Activated CD4-positive, alpha-beta T cell treated with anti-CD3 and anti-CD28 coated beads, Interleukin-2, amount 50 U/mL, for 1 hour (primary cell): ENCODE data around the gene MRS2.
"Not testable (repeated sequence)": the region's sequence is repeated elsewhere in the genome, so short reads cannot be mapped to it uniquely, and the experiment has no call there.

Experiments
- DNase-seq: peaks from one replicate; pipeline ENCODE4 v3.0.0-alpha.2; 2020

Gene MRS2

GRCh38 chr6:24402697-24403500 is at the start of gene MRS2:
TSS of gene MRS2 (plus strand) at chr6:24402936. CDS start at chr6:24403047, 111 bp downstream.
- DNase-seq = peak; percentile 73

- DNase-seq = no peak
Measured at GRCh38 chr6:24353861-24354260, 48.9 kb upstream of the MRS2 start.

GRCh38 chr6:24355393-24355792 is 47.3 kb upstream of the MRS2 start:
- no peak for DNase-seq

- no peak for DNase-seq
Measured at GRCh38 chr6:24356310-24356973, 46.3 kb upstream of the MRS2 start.

- DNase-seq = peak; percentile 31
Measured at GRCh38 chr6:24357336-24358218, 45.2 kb upstream of the MRS2 start, which contains the start of gene DCDC2. TSS of gene DCDC2 (minus strand) at chr6:24358059. CDS start at chr6:24357750, 309 bp downstream.

DNA sequence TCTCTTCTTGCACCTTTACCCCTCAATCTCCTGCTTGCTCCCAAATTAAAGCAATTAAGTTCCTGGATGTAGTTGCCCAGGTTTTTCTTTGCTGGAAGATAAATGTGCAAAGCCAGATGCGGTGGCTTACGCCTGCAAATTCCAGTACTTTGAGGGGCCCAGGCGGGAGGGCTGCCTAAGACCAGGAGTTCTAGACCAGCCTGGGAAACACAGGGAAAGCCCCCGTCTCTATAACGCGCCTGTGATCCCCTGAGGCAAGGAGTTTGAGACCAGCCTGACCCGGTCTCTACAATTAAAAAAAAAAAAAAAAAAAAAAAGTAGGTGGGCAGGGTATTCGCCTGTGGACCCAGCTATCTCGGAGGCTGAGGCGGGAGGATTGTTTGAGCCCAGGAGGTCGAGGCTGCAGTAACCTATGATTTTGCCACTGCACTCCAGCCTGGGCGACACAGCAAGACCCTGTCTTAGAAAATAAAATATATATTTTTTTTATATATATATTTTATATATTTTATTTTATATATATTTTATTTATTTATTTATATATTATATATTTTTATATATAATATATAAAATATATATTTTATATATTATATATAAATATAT is 44.4 kb upstream of the MRS2 start:
- no peak for DNase-seq

- DNase-seq = peak; percentile 78
Measured at GRCh38 chr6:24359640-24360454, 42.9 kb upstream of the MRS2 start.

DNA sequence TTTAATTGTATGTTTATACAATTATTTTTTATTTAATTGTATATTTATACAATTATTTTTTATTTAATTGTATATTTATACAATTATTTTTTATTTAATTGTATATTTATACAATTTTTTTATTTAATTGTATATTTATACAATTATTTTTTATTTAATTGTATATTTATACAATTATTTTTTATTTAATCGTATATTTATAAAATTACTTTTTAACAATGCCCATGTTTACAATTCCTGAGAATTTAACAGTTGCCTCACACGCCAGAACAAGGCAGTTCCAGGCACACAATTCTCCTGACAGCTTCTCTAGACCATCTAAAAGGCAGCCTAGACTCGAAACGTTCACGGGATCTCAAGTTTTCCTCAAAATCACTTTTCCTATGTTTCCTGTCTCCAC is 40.4 kb upstream of the MRS2 start:
- DNase-seq = not testable (repeated sequence)

DNA sequence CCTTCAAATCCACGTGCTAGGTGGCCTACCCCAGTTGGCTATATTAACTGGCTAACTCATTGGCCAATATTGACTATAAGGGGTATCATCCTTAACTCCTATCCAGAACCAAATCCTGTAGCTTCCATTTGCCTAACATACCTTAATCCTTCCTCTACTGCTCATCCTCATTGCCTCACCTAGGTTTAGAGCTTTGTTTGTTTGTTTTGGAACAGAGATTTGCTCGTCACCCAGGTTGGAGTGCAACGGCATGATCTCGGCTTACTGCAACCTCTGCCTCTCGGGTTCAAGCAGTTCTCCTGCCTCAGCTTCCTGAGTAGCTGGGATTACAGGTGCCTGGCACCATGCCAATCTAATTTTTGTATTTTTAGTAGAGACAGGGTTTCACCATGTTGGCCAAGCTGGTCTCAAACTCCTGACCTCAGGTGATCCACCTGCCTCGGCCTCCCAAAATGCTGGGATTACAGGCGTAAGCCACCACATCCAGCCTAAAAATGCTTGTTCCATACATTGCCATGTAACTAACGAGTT is 37.6 kb upstream of the MRS2 start:
- not testable (repeated sequence) for DNase-seq

DNA sequence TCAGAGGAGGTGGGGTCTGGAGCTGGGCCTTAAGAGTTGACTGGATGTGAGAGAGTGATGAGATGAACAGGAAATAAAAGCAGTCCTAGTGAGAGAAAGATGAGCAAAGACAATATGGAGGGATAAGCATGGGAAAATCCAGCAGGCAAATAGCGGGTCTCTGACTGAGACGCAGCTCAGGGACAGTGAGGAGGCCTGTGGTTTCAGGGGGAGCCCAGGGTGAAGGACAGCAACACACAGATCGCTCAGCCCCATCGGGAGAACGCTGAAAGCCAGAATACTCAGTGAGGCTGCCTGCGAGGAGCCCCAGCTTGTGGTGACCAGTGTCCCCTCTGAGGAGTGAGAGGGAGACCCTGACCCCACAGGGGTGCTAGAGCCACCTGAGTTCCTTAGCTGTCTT is 28.1 kb upstream of the MRS2 start:
- DNase-seq = no peak

- DNase-seq = no peak
Measured at GRCh38 chr6:24376871-24377270, 25.9 kb upstream of the MRS2 start.

DNA sequence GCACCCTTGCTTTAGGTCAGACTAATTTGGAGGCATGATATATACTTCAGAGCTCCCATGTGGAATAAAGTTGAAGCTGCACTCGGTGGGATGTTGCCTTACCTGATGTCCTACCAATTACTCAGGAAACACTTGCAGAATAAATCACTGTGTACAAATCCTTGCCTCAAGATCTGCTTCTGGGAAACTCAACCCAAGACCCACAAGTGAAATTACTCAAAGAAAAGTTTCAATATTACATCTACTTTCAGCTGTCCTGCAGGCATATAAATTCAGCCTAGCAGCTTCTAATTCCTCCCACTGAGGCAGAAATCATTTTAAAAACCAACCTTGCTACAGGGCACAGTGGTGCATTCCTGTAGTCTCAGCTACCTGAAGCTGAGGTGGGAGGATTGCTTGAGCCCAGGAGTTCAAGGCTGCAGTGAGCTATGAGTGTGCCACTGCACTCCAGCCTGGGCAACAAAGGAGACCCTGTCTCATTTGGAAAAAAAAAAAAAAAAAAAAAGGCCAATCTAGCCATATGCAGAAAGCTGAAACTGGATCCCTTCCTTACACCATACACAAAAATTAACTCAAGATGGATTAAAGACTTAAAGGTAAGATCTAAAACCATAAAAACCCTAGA is 24.2 kb upstream of the MRS2 start:
- no peak for DNase-seq

DNA sequence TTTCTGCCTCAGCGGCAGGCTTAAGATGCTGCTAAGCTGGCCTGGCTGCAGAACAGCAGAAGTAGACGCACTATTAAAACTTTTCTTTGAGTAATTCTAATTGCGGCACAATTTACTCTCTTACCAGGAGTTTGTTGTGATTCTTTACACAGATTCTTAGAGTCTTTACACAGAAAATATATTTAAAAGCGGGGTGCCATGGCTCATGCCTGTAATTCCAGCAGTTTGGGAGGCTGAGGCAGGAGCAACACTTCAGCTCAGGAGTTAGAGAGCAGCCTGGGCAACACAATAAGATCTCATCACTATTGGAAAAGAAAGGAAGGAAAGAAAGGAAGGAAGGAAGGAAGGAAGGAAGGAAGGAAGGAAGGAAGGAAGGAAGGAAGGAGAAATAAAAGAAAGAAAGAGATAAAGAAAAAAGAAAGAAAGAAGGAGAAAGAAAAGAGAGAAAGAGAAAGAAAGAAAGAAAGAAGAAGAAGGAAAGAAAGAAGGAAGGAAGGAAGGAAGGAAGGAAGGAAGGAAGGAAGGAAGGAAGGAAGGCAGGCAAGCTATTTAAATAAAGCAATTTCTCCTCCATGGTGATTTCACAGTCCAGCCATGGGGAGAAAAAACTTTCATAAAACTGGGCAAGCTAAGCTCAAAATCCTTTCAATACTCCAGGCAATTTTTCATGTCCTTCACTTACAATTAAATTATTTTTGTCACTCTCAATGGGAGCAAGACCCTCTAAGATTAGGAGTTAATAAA is 21.1 kb upstream of the MRS2 start:
- no peak for DNase-seq

GRCh38 chr6:24382220-24382540 is 20.6 kb upstream of the MRS2 start:
- no peak for DNase-seq

GRCh38 chr6:24382891-24383494 is 19.7 kb upstream of the MRS2 start:
- not testable (repeated sequence) for DNase-seq

DNA sequence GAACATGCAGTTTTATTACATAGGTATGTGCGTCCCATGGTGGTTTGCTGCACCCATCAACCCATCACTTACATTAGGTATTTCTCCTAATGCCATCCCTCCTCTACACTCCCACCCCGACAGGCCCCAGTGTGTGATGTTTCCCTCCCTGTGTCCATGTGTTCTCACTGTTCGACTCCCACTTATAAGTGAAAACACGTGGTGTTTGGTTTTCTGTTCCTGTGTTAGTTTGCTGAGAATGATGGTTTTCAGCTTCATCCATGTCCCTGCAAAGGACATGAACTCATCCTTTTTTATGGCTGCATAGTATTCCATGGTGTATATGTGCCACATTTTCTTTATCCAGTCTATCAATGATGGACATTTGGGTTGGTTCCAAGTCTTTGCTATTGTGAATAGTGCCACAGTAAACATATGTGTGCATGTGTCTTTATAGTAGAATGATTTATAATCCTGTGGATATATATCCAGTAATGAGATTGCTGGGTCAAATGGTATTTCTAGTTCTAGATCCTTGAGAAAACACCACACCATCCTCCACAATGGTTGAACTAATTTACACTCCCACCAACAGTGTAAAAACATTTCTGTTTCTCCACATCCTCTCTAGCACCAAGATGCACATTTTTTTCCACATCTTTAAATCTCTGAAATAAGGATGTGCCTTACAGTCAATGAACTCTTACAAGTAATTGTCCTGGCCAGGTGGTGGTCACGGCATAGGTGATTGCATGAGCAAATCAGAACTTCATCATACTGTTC is 18.2 kb upstream of the MRS2 start:
- not testable (repeated sequence) for DNase-seq

DNA sequence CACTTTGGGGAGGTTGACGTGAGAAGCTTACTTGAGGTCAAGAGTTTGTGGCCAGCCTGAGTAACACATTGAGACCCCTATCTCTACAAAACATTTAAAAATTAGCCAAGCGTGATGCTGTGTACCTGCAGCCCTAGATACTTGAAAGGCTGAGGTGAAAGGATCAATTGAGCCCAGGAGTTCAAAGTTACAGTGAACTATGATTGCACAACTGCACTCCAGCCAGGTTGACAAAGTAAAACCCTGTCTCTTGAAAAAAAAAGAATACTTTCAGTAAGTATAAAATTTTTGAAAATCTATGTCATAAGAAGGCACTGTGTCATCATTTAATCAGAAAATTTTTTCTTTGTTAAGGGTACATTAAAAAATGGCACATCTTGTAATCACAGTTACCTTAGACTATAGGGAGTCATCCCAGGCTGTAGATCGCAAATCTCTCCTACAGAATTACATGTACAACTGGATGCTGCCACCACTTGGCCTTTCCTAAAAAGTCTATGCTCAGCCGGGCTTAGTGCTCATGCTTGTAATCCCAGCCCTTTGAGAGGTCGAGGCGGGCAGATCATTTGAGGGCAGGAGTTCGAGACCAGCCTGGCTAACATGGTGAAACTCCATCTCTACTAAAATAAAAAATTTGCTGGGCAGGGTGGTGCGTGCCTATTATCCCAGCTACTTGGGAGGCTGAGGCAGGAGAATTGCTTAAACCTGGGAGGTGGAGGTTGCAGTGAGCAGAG is 17.0 kb upstream of the MRS2 start:
- DNase-seq = no peak

DNA sequence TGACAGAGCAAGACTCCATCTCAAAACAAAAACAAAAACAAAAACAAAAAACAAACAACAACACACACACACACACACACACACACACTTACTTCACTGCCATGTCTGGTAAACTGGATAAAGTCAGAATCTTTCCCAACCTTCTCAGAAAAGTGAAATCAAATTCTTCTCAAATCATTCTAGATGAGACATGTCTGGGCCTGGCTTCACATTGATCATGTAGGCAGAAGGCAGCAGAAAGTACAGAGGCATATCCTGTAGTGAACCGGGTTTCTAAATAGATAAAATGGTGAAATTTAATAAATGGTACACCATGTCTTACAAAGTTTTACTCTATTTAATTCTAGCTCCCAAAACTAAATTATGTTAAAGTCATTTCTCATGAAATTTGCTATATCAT is 14.9 kb upstream of the MRS2 start:
- no peak for DNase-seq

- DNase-seq = no peak
Measured at GRCh38 chr6:24391208-24391607, 11.5 kb upstream of the MRS2 start.
